Measurements from ENCODE around the gene ITPK1.

Gene ITPK1

DNA sequence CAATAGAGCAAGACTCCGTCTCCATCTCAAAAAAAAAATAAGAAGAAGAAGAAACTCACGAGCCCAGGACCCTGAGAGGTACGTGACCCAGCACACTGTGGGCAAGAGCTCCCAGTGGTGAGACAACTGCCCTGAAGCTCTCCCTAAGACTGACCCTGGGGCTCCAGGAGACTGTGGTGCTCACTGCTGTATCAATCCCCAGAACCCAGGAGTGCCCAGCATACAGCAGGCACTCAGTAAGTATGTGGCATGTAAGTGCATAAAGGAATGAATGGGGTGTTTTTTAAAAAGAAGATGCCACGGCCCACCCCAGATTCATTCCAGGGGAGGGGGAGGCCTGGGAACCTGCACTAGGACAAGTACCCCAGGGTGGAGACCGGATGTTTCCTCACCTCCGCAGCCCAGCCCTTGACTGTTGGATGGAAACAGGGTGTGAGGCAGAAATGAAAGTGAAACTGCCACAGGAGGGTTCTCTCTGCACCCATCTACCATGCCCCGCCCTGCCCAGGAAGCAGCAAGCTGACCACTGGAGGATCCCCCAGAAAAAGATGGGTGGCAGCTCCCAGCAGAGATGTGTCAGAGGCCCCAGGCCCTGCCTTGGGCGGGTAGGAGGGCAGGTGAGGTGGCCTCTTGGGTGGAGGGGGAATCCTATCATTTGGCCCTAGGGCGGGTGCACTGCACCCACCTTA is 12.2 kb downstream of the ITPK1 start:
- ATAC-seq: peak; percentile 94
- peak; percentile 73 for DNase-seq

GRCh38 chr14:93102141-93102540 is 13.6 kb downstream of the ITPK1 start:
- ATAC-seq (no peak), DNase-seq (no peak)

DNA sequence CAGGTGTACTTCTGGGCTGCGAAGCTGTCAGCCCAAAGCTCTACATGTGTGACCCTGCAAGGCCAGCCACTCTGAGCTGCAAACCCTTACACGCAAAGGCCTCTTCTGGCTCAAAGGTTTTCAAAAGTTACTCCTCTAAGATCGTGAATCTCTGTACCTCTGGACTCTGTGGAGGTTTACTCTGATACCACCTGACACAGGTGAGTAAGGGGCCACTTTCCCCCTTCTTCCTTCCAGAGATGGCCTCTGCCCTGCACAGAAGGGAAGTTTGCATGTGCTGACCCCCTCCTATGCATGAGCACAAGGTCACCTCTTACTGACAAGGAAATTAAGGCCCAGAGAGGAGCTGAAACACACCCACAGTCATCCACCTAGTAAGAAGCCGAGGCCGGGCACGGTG is 14.5 kb downstream of the ITPK1 start:
- DNase-seq (no peak), ATAC-seq (no peak)

GRCh38 chr14:93100570-93100969 is 15.2 kb downstream of the ITPK1 start:
- no peak for ATAC-seq
- no peak for DNase-seq

- no peak for DNase-seq
- no peak for ATAC-seq
Observed at GRCh38 chr14:93100100-93100499, 15.6 kb downstream of the ITPK1 start.

GRCh38 chr14:93099643-93100042 is 16.1 kb downstream of the ITPK1 start:
- DNase-seq (no peak), ATAC-seq (no peak)

DNA sequence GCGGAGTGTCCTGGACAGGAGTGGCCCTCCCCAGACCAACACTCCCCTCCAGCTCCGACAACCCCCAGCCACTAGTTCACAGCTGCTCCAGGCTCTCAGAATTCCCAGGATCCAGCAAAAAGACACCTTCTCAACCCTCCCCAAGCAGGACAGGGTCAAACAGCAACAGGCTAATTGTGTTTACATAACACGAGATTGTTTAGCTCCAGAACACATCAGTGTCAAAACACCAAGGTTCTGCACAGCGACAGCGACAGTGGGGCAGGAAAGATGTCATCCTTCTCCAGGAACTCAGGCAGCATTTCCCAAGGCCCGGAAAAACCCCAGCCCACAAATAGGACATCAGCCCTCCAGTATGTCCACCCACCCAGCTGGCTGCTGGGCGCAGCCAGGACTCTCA is 16.5 kb downstream of the ITPK1 start:
- ATAC-seq: no peak
- DNase-seq: no peak

DNA sequence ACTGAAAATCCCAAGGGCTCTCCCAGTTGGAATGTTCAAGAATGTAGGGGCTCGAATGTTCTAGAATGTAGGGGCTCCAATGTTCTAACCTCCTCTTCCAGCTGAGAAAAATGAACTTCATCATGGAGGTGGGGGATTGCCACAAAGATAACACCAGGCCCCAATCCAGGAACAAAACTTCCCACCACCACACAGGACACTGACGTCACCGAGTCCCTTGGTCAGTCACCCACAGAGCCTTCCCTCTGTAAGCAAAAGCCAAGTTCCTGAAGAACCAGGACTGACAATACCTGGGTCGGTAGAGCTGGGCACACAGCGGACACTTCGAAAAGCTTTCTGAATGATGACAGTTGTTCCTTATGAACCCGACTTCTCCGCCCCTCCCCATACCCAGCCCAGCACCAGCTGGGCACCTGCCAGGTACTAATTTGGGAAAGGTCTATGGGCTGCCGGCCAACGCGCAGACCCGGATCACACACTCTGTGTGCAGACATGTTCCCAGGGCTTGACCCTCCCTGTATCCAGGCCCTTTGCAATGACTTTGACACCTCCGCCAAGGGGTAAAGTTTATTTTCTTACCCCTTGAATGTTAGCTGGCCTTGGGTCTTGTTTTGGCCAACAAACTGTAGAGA is 18.9 kb downstream of the ITPK1 start:
- no peak for DNase-seq
- no peak for ATAC-seq

GRCh38 chr14:93095742-93096510 is 19.8 kb downstream of the ITPK1 start:
- no peak for DNase-seq
- ATAC-seq: no peak

GRCh38 chr14:93094121-93094918 is 21.4 kb downstream of the ITPK1 start:
- DNase-seq: no peak
- no peak for ATAC-seq

GRCh38 chr14:93092606-93093556 is 22.8 kb downstream of the ITPK1 start:
- DNase-seq (no peak), ATAC-seq (no peak)

DNA sequence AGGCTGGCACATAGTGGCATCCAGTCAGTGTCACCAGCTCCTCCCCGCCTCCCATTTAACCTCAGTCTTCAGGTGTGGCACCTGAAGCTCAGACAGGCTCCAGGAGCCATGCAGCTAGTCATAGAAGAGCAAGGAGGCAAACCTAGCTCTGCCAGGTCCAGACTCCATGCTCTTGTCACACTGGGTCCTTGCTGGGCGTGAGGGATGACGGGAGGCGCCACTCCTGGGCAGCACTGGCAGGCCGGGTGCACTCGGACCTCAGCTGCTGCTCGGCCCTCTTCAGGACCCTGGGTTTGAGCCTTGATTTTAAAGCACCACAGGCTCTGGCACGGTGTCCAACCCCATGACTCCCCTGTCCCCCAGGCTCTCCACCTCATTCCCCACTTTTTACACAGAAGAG is 24.1 kb downstream of the ITPK1 start:
- DNase-seq (no peak), ATAC-seq (no peak)

DNA sequence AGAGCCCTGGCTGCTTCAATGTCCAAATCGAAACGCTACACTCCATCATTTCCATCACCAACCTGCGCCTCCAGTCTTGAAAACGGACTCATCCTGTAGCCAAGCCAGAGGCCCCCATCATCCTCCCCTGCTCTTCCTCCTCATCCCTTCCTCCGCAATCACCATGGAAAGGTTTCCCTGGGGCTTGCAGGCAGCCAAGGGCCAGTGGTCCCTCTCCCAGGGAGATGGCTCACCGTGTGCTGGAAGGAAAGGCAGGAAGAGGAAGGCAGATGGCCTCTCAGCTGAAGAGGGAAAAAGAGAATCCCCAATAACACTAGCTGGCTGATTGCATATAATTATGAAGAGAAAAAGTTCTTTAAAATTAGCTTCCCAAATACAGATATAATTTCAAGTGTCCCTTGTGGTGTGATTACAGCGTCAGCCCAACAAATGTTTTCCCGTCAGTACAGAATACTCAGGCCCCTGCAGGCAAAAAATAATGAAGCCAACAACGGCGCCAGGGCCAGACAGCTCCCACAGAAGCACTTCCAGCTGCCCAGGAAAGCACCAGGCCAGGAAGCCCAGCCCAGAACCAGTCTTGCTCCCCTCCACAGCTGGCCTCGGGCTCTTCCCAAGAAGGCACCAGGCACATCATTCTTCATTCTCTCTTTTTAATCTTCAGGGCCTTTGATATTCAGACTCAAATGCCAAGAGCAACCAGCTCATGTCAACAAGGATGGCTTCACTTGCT is 24.7 kb downstream of the ITPK1 start:
- DNase-seq (no peak), ATAC-seq (no peak)

- DNase-seq (no peak), ATAC-seq (no peak)
Observed at GRCh38 chr14:93089521-93090269, 26.0 kb downstream of the ITPK1 start.

GRCh38 chr14:93086441-93087055 is 29.2 kb downstream of the ITPK1 start:
- ATAC-seq (peak; percentile 79), DNase-seq (peak; percentile 56)

DNA sequence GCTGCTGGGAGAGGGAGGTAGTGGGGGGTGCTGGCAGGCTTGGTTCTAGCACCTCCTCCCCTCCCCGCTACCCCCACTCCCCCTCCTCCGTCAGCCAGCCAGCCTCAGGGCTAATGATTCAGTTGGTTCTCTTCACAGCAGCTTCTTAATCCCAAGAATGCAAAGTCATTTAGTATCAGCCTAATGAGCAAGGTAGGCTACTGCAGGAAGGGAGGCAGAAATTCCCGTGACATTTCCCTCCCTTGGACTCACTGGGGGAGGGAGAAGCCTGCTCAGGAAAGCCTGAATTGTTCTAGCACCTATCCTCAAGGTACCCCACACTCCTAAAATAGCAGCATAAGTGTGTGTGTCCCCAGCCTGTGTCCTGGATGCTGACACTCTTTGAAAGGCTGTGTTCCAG is 29.8 kb downstream of the ITPK1 start:
- DNase-seq: no peak
- ATAC-seq: no peak

- ATAC-seq (no peak), DNase-seq (no peak)
Observed at GRCh38 chr14:93084866-93085857, 30.6 kb downstream of the ITPK1 start.

DNA sequence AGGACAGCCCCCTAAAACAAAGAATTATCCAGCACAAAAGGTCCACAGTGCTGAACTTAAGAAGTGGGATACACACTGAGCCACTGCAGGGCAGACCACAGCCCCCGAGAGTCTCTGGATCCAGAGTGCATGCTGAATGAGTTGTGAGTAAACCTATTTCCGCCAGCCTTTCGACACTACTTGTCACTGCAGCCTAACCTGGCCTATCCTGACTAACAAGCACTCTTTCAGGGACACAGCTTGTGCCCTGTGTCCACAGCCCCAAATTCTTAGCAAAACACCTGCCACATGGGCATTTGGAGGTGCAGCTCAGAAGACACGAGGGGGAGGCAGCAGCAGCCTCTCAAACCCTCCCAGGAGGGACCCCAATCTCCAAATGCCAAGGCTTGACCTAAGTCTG is 31.3 kb downstream of the ITPK1 start:
- ATAC-seq (no peak), DNase-seq (no peak)

Measured in stimulated activated naive CD8-positive, alpha-beta T cell treated with anti-CD3 and anti-CD28 coated beads, Interleukin-15, Interleukin-2, amounts not matched to agents 100 U/mL and 50 U/mL, for 24 hours (primary cell).